CD4-positive, alpha-beta memory T cell (primary cell): ENCODE results near the gene TRIM75. TPM values are rescaled to one million over a fixed set of nuclear protein-coding genes. Genes with fewer than 3 reads are reported as not detected.

Source experiments
- CTCF ChIA-PET: fragments of 350-600 bp; sonication (Branson Sonifier 250); formaldehyde crosslinking; loops from one replicate; lab custom pipeline; 2021; ENCODE audit warnings: inconsistent platforms; ENCODE audit not compliant: partially characterized antibody; lab: Charles Lee
- POLR2A ChIA-PET: fragments of 350-600 bp; sonication (Branson Sonifier 250); formaldehyde crosslinking; loops from one replicate; lab custom pipeline; 2021; ENCODE audit not compliant: partially characterized antibody; lab: Charles Lee
- DNase-seq, 5 donors: peaks; one replicate each; pipeline versions ENCODE4 v3.0.0 to v3.0.0-alpha.2; 2020 to 2022; ENCODE audit warnings: mixed read lengths in 1 of 5
- H3K27ac ChIP-seq: one replicate; pipeline ENCODE4 v1.7.0; 2013; ENCODE audit warnings: low read depth, low read length
- H3K27me3 ChIP-seq: 2 replicates; pipeline ENCODE4 v1.7.0; 2013; ENCODE audit warnings: mild to moderate bottlenecking, low read length, moderate library complexity; ENCODE audit not compliant: insufficient read depth
- H3K36me3 ChIP-seq: 2 replicates; pipeline ENCODE4 v1.7.0; 2013; ENCODE audit warnings: mild to moderate bottlenecking, low read length, moderate library complexity; ENCODE audit not compliant: insufficient read depth
- H3K4me1 ChIP-seq: 2 replicates; pipeline ENCODE4 v1.7.0; 2013; ENCODE audit warnings: mild to moderate bottlenecking, low read length, moderate library complexity; ENCODE audit not compliant: insufficient read depth
- H3K4me3 ChIP-seq, 2 donors: one replicate each; pipeline ENCODE4 v1.7.0; 2013; ENCODE audit warnings: low read length in 2 of 2, mild to moderate bottlenecking in 1 of 2
- H3K9me3 ChIP-seq, 2 donors: one replicate each; pipeline ENCODE4 v1.7.0; 2013; ENCODE audit warnings: low read length in 2 of 2, control low read depth in 1 of 2; ENCODE audit not compliant: control insufficient read depth in 1 of 2
- H3K27ac Mint-ChIP-seq, 7 donors: one replicate each; pipeline ENCODE4 v1.8.0; 2020 to 2021; ENCODE audit warnings: mixed read lengths in 7 of 7, mild to moderate bottlenecking in 6 of 7, inconsistent platforms in 3 of 7, moderate library complexity in 3 of 7
- H3K27me3 Mint-ChIP-seq, 2 donors: one replicate each; pipeline ENCODE4 v1.8.0; 2020 to 2021; ENCODE audit warnings: mixed read lengths in 2 of 2
- H3K36me3 Mint-ChIP-seq, 2 donors: one replicate each; pipeline ENCODE4 v1.8.0; 2020 to 2021; ENCODE audit warnings: mixed read lengths in 2 of 2, inconsistent platforms in 1 of 2, mild to moderate bottlenecking in 1 of 2
- H3K4me1 Mint-ChIP-seq, 4 donors: one replicate each; pipeline ENCODE4 v1.8.0; 2020 to 2021; ENCODE audit warnings: mixed read lengths in 4 of 4, mild to moderate bottlenecking in 1 of 4
- H3K4me3 Mint-ChIP-seq, 8 donors: one replicate each; pipeline ENCODE4 v1.8.0; 2020 to 2021; ENCODE audit warnings: mixed read lengths in 8 of 8, mild to moderate bottlenecking in 7 of 8, moderate library complexity in 6 of 8, inconsistent platforms in 3 of 8
- H3K9me3 Mint-ChIP-seq, 8 donors: one replicate each; pipeline ENCODE4 v1.8.0; 2020 to 2021; ENCODE audit warnings: mixed read lengths in 8 of 8, mild to moderate bottlenecking in 5 of 8, inconsistent platforms in 3 of 8, moderate library complexity in 1 of 8
- intact Hi-C: fragments of 100-400 bp; cut with micrococcal nuclease; formaldehyde crosslinking; loops from one replicate; pipeline ENCODE4 v1.15.1; 2023
- polyA plus RNA-seq, 2 donors: library from polyadenylated mRNA; unstranded; fragments of 300-500 nt; fragmentation: Illumina TruSeq; gene quantifications; one replicate each; pipeline ENCODE4 v1.2.3, GENCODE V29; 2021
- total RNA-seq, 2 experiments: library from RNA; stranded (reverse); gene quantifications; one replicate each; pipeline ENCODE4 v1.2.3, GENCODE V29; 2021

The TRIM75 gene
- total and polyA plus RNA-seq, 4 experiments from 2014 or later: not detected

DNA sequence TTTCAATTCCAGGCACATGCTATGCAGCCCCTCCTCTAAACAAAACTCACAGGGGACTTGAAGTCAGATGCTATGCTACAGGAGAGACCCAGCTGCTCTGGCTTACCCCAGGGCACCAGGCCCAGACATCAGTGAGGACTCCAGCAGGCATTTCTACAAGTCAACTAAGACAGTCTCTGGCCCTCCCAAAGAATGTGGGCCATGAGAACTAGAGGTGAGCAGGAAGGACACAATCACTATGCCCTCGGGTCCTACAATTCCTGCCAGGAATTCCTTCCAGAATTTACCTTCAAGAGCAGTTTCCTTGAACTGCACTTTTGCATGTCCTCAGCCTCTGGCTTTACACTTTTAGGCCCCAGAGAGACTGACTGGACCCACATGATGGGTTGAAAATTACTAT, 41.6 kb downstream of the TRIM75 start:
- no peak overlapping the region for H3K27ac Mint-ChIP-seq
- intact Hi-C loops: loop anchor here (5.0 to 10.0 kb wide), 2 partner anchors 1410 to 1543 kb away; no protein-coding TSS in a partner anchor

GRCh38 chr4:165096776-165097175, 43.1 kb downstream of the TRIM75 start:
- Mint-ChIP-seq H3K4me1 (no peaks in the 10 kb centered on the region), H3K36me3 (peaks cover 22 to 31% of the 10 kb centered on the region in 2 donors), H3K9me3 (no peaks in the 10 kb centered on the region), H3K27ac (no peak overlapping the region), H3K4me3 (no peak overlapping the region), H3K27me3 (no peaks in the 10 kb centered on the region)
- Histone ChIP-seq H3K4me3 (no peak overlapping the region), H3K9me3 (no peaks in the 10 kb centered on the region), H3K36me3 (peaks cover 10% of the 10 kb centered on the region), H3K4me1 (no peaks in the 10 kb centered on the region), H3K27me3 (no peaks in the 10 kb centered on the region), H3K27ac (no peak overlapping the region)
- POLR2A ChIA-PET: no interaction called here
- peak in 1 of 5 donors; percentile 8 for DNase-seq
- CTCF ChIA-PET: interaction anchor here (0.6 to 3.1 kb wide), 6 partner anchors 9 to 1546 kb away, joined by 3 to 21 read pairs (median 7); partner anchors contain the start of gene TMEM192
- intact Hi-C loops: loop anchor here (2.0 to 10.0 kb wide), 3 partner anchors 318 to 1544 kb away; no protein-coding TSS in a partner anchor

More for the DNA sequence above, 41.6 kb downstream of the TRIM75 start:
- H3K4me3 ChIP-seq: no peak overlapping the region
- peaks cover 5% of the 10 kb centered on the region for H3K36me3 ChIP-seq
- H3K9me3 Mint-ChIP-seq: no peaks in the 10 kb centered on the region
- peaks cover 28 to 34% of the 10 kb centered on the region in 2 donors for H3K36me3 Mint-ChIP-seq
- H3K27me3 ChIP-seq: no peaks in the 10 kb centered on the region
- CTCF ChIA-PET: interaction anchor here (0.6 kb wide), 1 partner anchor 19 kb away, joined by 3 read pairs; no protein-coding TSS in a partner anchor
- no peak overlapping the region for H3K4me3 Mint-ChIP-seq
- H3K9me3 ChIP-seq: no peaks in the 10 kb centered on the region
- no peak overlapping the region for H3K27ac ChIP-seq
- no peak for DNase-seq
- POLR2A ChIA-PET: no interaction called here
- no peaks in the 10 kb centered on the region for H3K4me1 ChIP-seq
- no peaks in the 10 kb centered on the region for H3K27me3 Mint-ChIP-seq
- H3K4me1 Mint-ChIP-seq: no peaks in the 10 kb centered on the region

- Histone ChIP-seq H3K27me3 (no peaks in the 10 kb centered on the region), H3K4me3 (no peak overlapping the region), H3K9me3 (no peaks in the 10 kb centered on the region), H3K4me1 (no peaks in the 10 kb centered on the region), H3K36me3 (peaks cover 12% of the 10 kb centered on the region), H3K27ac (no peak overlapping the region)
- Mint-ChIP-seq H3K36me3 (peaks cover 18 to 25% of the 10 kb centered on the region in 2 donors), H3K27me3 (no peaks in the 10 kb centered on the region), H3K4me1 (peaks cover 0 to 13% (median 6%) of the 10 kb centered on the region in 4 donors), H3K27ac (no peak overlapping the region), H3K4me3 (no peak overlapping the region), H3K9me3 (no peaks in the 10 kb centered on the region)
- CTCF ChIA-PET: interaction anchor here (1.4 kb wide), 1 partner anchor 12 kb away, joined by 4 read pairs; the partner anchor contains the start of gene TMEM192
- no peak for DNase-seq
- intact Hi-C loops: no loop called here
- POLR2A ChIA-PET: no interaction called here
Measured at GRCh38 chr4:165101641-165102040, 48.0 kb downstream of the TRIM75 start.

GRCh38 chr4:165106518-165106917, 52.9 kb downstream of the TRIM75 start:
- Mint-ChIP-seq H3K9me3 (no peaks in the 10 kb centered on the region), H3K4me3 (no peak overlapping the region), H3K27me3 (no peaks in the 10 kb centered on the region), H3K27ac (peak overlapping the region in 1 of 7 donors; percentile 61), H3K4me1 (peaks cover 5 to 31% (median 11%) of the 10 kb centered on the region in 4 donors), H3K36me3 (peaks cover 7 to 10% of the 10 kb centered on the region in 2 donors)
- peaks cover 4% of the 10 kb centered on the region for H3K4me1 ChIP-seq
- peaks cover 4% of the 10 kb centered on the region for H3K36me3 ChIP-seq
- CTCF ChIA-PET: interaction anchor here (1.5 kb wide), 1 partner anchor 204 kb away, joined by 4 read pairs; no protein-coding TSS in a partner anchor
- H3K4me3 ChIP-seq: no peak overlapping the region
- intact Hi-C loops: no loop called here
- no peaks in the 10 kb centered on the region for H3K27me3 ChIP-seq
- no peak overlapping the region for H3K27ac ChIP-seq
- POLR2A ChIA-PET: no interaction called here
- peak in 1 of 5 donors; percentile 32 for DNase-seq
- H3K9me3 ChIP-seq: no peaks in the 10 kb centered on the region

Other genes with a start within 250 kb of the TRIM75 start
- not detected for gene APELA, start 176.7 kb upstream of the TRIM75 start, total RNA-seq
- gene APELA, start 176.7 kb upstream of the TRIM75 start, polyA plus RNA-seq: not detected
- gene TRIM61, start 76.2 kb upstream of the TRIM75 start, total RNA-seq: 1 to 10 TPM; 1.4 TPM
- gene TRIM61, start 76.2 kb upstream of the TRIM75 start, polyA plus RNA-seq: 1 to 10 TPM in 1 of 2 donors, not detected in 1; 1.1 TPM
- not detected for gene TRIM60, start 21.9 kb upstream of the TRIM75 start, total RNA-seq
- not detected for gene TRIM60, start 21.9 kb upstream of the TRIM75 start, polyA plus RNA-seq
- 10 to 100 TPM; 11.5 to 11.6 TPM for gene TMEM192, start 59.0 kb downstream of the TRIM75 start, total RNA-seq
- gene TMEM192, start 59.0 kb downstream of the TRIM75 start, polyA plus RNA-seq: 10 to 100 TPM; 15.7 to 18.7 TPM
- gene KLHL2, start 153.7 kb downstream of the TRIM75 start, total RNA-seq: 10 to 100 TPM; 18.4 to 19.3 TPM
- 1 to 10 TPM; 2.1 to 8.2 TPM for gene KLHL2, start 153.7 kb downstream of the TRIM75 start, polyA plus RNA-seq